ENCODE data around the gene EFCAB9. TPM values are rescaled to one million over a fixed set of nuclear protein-coding genes. Genes with fewer than 3 reads are reported as not detected.

Gene EFCAB9
- polyA plus RNA-seq, 2 of the 4 experiments (the other 2 are of a cell fraction): not detected

- TF ChIP-seq FOSL2 (IDR thresholded peaks at IDR 0.05): no peak
- TF ChIP-seq FOSL2 (CRISPR knock-in tag; IDR thresholded peaks at IDR 0.05): no peak; the same call in 1 of the 2 replicates
- no peak for TF ChIP-seq MAZ (IDR thresholded peaks at IDR 0.05; ENCODE audit: borderline replicate concordance, low read depth, low read length)
- TF ChIP-seq RARB (CRISPR knock-in tag; IDR thresholded peaks at IDR 0.05): no peak
- no peak for TF ChIP-seq TP53 (CRISPR knock-in tag; IDR thresholded peaks at IDR 0.05)
- no peak for TF ChIP-seq EHF (CRISPR knock-in tag; IDR thresholded peaks at IDR 0.05)
- TF ChIP-seq RFX5 (IDR thresholded peaks at IDR 0.05): no peak
- TF ChIP-seq JUN (IDR thresholded peaks at IDR 0.05): peak in 1 of 2 experiments; percentile 12; a peak in 1 of 5 replicates
- no peak for TF ChIP-seq TFCP2L1 (CRISPR knock-in tag; IDR thresholded peaks at IDR 0.05)
- TF ChIP-seq CTCF (IDR thresholded peaks at IDR 0.05): peak; percentile 92
- no peak; the same call in 1 of the 2 replicates for TF ChIP-seq HDAC2 (IDR thresholded peaks at IDR 0.05)
- TF ChIP-seq JUNB (IDR thresholded peaks at IDR 0.05): no peak
- no peak for TF ChIP-seq ZNF302 (CRISPR knock-in tag; IDR thresholded peaks at IDR 0.05)
- no peak for TF ChIP-seq EHMT2 (IDR thresholded peaks at IDR 0.05; ENCODE audit: low read depth)
- TF ChIP-seq CHD4 (IDR thresholded peaks at IDR 0.05; ENCODE audit: borderline replicate concordance): peak; percentile 77; the same call in 1 of the 2 replicates
- no peak for TF ChIP-seq BHLHE40 (IDR thresholded peaks at IDR 0.05; ENCODE audit: low read depth, low read length)
- no peak for TF ChIP-seq ESRRA (IDR thresholded peaks at IDR 0.05; ENCODE audit: borderline replicate concordance, low read length)
- TF ChIP-seq ELK1 (IDR thresholded peaks at IDR 0.05; ENCODE audit: low read depth, low read length): no peak
- no peak for TF ChIP-seq NR3C1 (IDR thresholded peaks at IDR 0.05)
- TF ChIP-seq EP300 (IDR thresholded peaks at IDR 0.05): no peak
- TF ChIP-seq HOXB5 (CRISPR knock-in tag; IDR thresholded peaks at IDR 0.05): no peak
- TF ChIP-seq HES2 (IDR thresholded peaks at IDR 0.05): no peak
- 0 out of 2 replicates have a peak, but pooled peaks have one; percentile 20 for TF ChIP-seq PHF8 (IDR thresholded peaks at IDR 0.05; ENCODE audit: borderline replicate concordance, low read depth)
- no peak for TF ChIP-seq POLR2AphosphoS2 (conservative IDR thresholded peaks at IDR 0.05; ENCODE audit: low read length)
- TF ChIP-seq USF2 (IDR thresholded peaks at IDR 0.05): no peak
- TF ChIP-seq CBX2 (IDR thresholded peaks at IDR 0.05; ENCODE audit: borderline replicate concordance, low read depth): no peak
These were observed 5.7 kb upstream of the EFCAB9 start, which contains the start of gene STK10 (continued) for GRCh38 chr5:172188033-172188892.
